Caco-2 (cell line): ENCODE results near the gene PTOV1. TPM values are rescaled to one million over a fixed set of nuclear protein-coding genes. Genes with fewer than 3 reads are reported as not detected.

Experiments used
- BruUV-seq: library from RNA; stranded (reverse); fragments of 400-500 nt; replicated peaks from 2 replicates; lab custom pipeline; 2021; lab: Mats Ljungman, UMichigan
- CTCF ChIA-PET: fragments of 300-600 bp; sonication (Branson Sonifier 250); formaldehyde crosslinking; loops from one replicate; lab custom pipeline; 2022; ENCODE audit warnings: antibody characterized with exemption; lab: Charles Lee
- POLR2A ChIA-PET: fragments of 300-600 bp; sonication (Branson Sonifier 250); formaldehyde crosslinking; loops from one replicate; lab custom pipeline; 2022; ENCODE audit warnings: antibody characterized with exemption; lab: Charles Lee
- DNase-seq, 2 experiments: peaks; one replicate each; pipeline versions ENCODE4 v3.0.0 to v3.0.0-alpha.2; 2020 to 2022
- H3K27me3 ChIP-seq: replicated peaks from 2 replicates; pipeline ENCODE4 v1.6.0; 2011; ENCODE audit warnings: low read length; ENCODE audit not compliant: control insufficient read depth, insufficient read depth
- H3K36me3 ChIP-seq: 2 replicates; pipeline ENCODE4 v1.5.1; 2011; ENCODE audit warnings: low read length; ENCODE audit not compliant: control insufficient read depth, insufficient read depth
- H3K4me1 ChIP-seq: fragments of 250-450 bp; sonication (Bioruptor Pico); 2 replicates; pipeline ENCODE4 v1.5.1; 2020; ENCODE audit warnings: mild to moderate bottlenecking
- H3K4me3 ChIP-seq: 2 replicates; pipeline ENCODE4 v1.5.1; 2011; ENCODE audit warnings: low read depth, mild to moderate bottlenecking, control low read depth, low read length
- H3K9me3 ChIP-seq: fragments of 250-450 bp; sonication (Bioruptor Pico); 2 replicates; pipeline ENCODE4 v1.5.1; 2020; ENCODE audit warnings: mild to moderate bottlenecking, moderate library complexity
- H3K27ac Mint-ChIP-seq: one replicate; pipeline ENCODE4 v1.8.0; 2022; ENCODE audit warnings: mixed read lengths; ENCODE audit not compliant: unreplicated experiment
- H3K27me3 Mint-ChIP-seq: one replicate; pipeline ENCODE4 v1.8.0; 2022; ENCODE audit warnings: mixed read lengths; ENCODE audit not compliant: insufficient read depth, unreplicated experiment
- H3K36me3 Mint-ChIP-seq: one replicate; pipeline ENCODE4 v1.8.0; 2022; ENCODE audit warnings: mild to moderate bottlenecking, mixed read lengths; ENCODE audit not compliant: insufficient read depth, unreplicated experiment
- H3K4me1 Mint-ChIP-seq: one replicate; pipeline ENCODE4 v1.8.0; 2022; ENCODE audit warnings: low read depth, mixed read lengths; ENCODE audit not compliant: unreplicated experiment
- H3K4me3 Mint-ChIP-seq: one replicate; pipeline ENCODE4 v1.8.0; 2022; ENCODE audit warnings: mild to moderate bottlenecking, moderate library complexity, mixed read lengths; ENCODE audit not compliant: unreplicated experiment
- H3K9me3 Mint-ChIP-seq: one replicate; pipeline ENCODE4 v1.8.0; 2022; ENCODE audit warnings: mixed read lengths; ENCODE audit not compliant: unreplicated experiment
- intact Hi-C: fragments of 100-400 bp; cut with micrococcal nuclease; formaldehyde crosslinking; loops from one replicate; pipeline ENCODE4 v1.10.0; 2022; ENCODE audit not compliant: unreplicated experiment
- total RNA-seq: library from RNA; stranded (reverse); gene quantifications from 2 replicates; pipeline ENCODE4 v1.2.3, GENCODE V29; 2022
- TF ChIP-seq, protein P1 (sequence below), 2 experiments: fragments of 200-600 bp in 1 of 2; IDR thresholded peaks; 1 replicate in 1 of 2; 2 replicates in 1 of 2; pipeline versions ENCODE4 v1.5.1 to v1.8.0; 2011 to 2022; ENCODE audit warnings: antibody characterized with exemption in 1 of 2, control low read depth in 1 of 2, inconsistent platforms in 1 of 2, low read depth in 1 of 2, low read length in 1 of 2, mild to moderate bottlenecking in 1 of 2, moderate library complexity in 1 of 2; ENCODE audit not compliant: insufficient read depth in 1 of 2, severe bottlenecking in 1 of 2, unreplicated experiment in 1 of 2

Gene PTOV1
- total RNA-seq, 1 experiment from 2014 or later: 209 TPM

- peaks cover 12% of the 10 kb centered on the region for H3K4me1 ChIP-seq
- H3K27ac Mint-ChIP-seq: peak overlapping the region; percentile 85
- H3K27me3 ChIP-seq: no peaks in the 10 kb centered on the region
- peak overlapping the region; percentile 89 for H3K4me3 Mint-ChIP-seq
- no peaks in the 10 kb centered on the region for H3K4me1 Mint-ChIP-seq
- H3K9me3 Mint-ChIP-seq: no peaks in the 10 kb centered on the region
- H3K4me3 ChIP-seq: peak overlapping the region; percentile 86; the same call in 1 of the 2 replicates
- H3K9me3 ChIP-seq: no peaks in the 10 kb centered on the region
- peaks cover 3% of the 10 kb centered on the region for H3K27me3 Mint-ChIP-seq
- H3K36me3 Mint-ChIP-seq: peaks cover 53% of the 10 kb centered on the region
- peak in 1 of 2 experiments; percentile 30 for DNase-seq
- no TSS peak for BruUV-seq
- ChIA-PET CTCF (no interaction called here), POLR2A (interaction anchor here (1.6 kb wide), 1 partner anchor 20 kb away, joined by 7 read pairs; no protein-coding TSS in a partner anchor)
- TF ChIP-seq, protein P1, sequence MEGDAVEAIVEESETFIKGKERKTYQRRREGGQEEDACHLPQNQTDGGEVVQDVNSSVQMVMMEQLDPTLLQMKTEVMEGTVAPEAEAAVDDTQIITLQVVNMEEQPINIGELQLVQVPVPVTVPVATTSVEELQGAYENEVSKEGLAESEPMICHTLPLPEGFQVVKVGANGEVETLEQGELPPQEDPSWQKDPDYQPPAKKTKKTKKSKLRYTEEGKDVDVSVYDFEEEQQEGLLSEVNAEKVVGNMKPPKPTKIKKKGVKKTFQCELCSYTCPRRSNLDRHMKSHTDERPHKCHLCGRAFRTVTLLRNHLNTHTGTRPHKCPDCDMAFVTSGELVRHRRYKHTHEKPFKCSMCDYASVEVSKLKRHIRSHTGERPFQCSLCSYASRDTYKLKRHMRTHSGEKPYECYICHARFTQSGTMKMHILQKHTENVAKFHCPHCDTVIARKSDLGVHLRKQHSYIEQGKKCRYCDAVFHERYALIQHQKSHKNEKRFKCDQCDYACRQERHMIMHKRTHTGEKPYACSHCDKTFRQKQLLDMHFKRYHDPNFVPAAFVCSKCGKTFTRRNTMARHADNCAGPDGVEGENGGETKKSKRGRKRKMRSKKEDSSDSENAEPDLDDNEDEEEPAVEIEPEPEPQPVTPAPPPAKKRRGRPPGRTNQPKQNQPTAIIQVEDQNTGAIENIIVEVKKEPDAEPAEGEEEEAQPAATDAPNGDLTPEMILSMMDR (IDR thresholded peaks at IDR 0.05; ENCODE audit: insufficient read depth in 1 of 2, low read depth in 1 of 2, low read length in 1 of 2, severe bottlenecking in 1 of 2, unreplicated experiment in 1 of 2): no peak
- no peaks in the 10 kb centered on the region for H3K36me3 ChIP-seq
- intact Hi-C loops: no loop called here
Measured at GRCh38 chr19:49889038-49889686, 38.2 kb downstream of the PTOV1 start.

GRCh38 chr19:49889687-49890348 lies 38.9 kb downstream of the PTOV1 start:
- TSS peak; percentile 47 for BruUV-seq

More at GRCh38 chr19:49889687-49890348, 38.9 kb downstream of the PTOV1 start:
- Mint-ChIP-seq H3K27me3 (peaks cover 3% of the 10 kb centered on the region), H3K4me1 (no peaks in the 10 kb centered on the region), H3K27ac (peak overlapping the region; percentile 85), H3K36me3 (peaks cover 47% of the 10 kb centered on the region), H3K9me3 (no peaks in the 10 kb centered on the region), H3K4me3 (peak overlapping the region; percentile 89)
- peaks cover 12% of the 10 kb centered on the region for H3K4me1 ChIP-seq
- no peaks in the 10 kb centered on the region for H3K36me3 ChIP-seq
- POLR2A ChIA-PET: interaction anchor here (0.6 to 1.6 kb wide), 7 partner anchors 11 to 927 kb away, joined by 3 to 7 read pairs (median 4); partner anchors contain the start of gene NUP62
- CTCF ChIA-PET: interaction anchor here (0.6 to 1.4 kb wide), 9 partner anchors 12 to 373 kb away, joined by 3 to 9 read pairs (median 4); partner anchors contain the start of genes AKT1S1, ATF5, MED25 and NUP62
- DNase-seq: peak; percentile 90 to 94
- no peaks in the 10 kb centered on the region for H3K9me3 ChIP-seq
- TF ChIP-seq, protein P1 (IDR thresholded peaks at IDR 0.05; ENCODE audit: insufficient read depth in 1 of 2, low read depth in 1 of 2, low read length in 1 of 2, severe bottlenecking in 1 of 2, unreplicated experiment in 1 of 2): peak; percentile 81 to 88
- H3K27me3 ChIP-seq: no peaks in the 10 kb centered on the region
- peak overlapping the region; percentile 86 for H3K4me3 ChIP-seq
- intact Hi-C loops: loop anchor here (1.0 to 2.0 kb wide), 2 partner anchors 12 to 15 kb away; no protein-coding TSS in a partner anchor
